ENCODE results near the gene DDX31.

The DDX31 gene

DNA sequence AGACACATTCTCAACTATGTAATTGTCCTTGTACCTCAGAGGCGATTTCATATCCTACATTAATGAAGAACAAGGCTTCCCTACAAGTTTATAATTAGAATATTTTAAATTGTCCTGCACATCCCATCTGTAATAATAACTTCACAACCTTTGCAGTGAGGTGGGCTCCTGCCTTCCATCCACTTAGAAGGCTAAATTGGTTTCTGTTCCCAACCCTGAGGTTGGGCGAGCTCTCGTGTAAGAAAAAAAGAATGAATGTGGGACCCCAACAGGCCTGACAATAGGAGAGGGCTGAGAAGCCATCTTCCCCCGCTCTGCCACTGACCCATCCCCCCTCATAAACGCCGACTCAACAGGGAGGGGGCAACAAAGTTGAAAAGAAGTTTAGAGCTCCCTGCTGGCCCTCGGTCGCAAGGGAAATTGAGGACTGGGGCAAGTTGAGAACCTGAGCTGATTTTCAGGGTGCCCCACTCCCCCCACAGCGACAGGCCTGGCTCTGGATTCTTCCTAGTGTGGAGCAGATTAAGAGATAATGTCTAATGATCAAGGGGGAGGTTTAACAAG lies 78.0 kb downstream of the DDX31 start:
- DNase-seq, result no peak

- no peak for DNase-seq
These were observed 78.5 kb downstream of the DDX31 start for GRCh38 chr9:132591244-132591643.

DNA sequence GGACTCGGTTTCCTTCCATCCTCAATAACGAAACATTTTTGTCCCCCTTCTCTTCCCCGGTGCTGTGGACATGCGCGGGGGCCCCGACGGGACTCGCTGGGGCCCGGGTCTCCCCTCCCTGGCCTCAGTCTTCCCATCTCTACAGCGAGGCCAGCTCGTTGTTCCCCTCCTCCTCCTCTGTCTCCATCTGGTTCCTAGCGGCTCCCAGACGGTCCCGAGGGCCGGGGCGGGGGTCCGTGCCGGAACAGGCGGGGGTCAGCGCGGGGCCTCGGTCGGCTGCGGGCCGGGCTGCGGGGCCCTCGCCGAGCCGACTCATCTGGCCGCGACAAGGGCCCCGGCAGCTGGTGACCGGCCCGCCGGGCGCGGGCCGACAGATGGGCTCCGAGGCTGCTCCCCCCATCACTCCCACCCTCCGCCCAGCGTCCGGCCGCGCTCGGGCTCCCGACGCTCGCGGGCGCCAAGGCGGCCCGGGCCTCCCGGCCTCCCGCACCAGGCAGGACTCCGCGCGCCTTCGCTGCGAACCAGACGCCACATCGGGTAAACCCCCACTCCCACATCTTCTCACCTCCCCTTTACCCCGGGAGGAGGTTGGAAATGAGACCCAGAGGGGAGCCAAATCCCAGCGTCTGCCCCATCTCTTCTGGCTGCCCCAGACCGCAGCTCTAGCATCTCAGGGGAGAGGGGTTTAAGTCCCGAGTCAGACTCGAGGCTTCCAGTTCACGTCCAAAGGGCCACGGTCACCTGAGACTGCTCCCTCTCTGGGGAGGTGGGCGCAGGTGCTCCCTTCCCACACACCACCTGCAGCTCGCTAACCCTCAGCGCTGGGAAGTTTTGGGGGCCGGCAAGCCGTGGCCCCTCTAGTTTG lies 79.2 kb downstream of the DDX31 start:
- DNase-seq, result no peak

DNA sequence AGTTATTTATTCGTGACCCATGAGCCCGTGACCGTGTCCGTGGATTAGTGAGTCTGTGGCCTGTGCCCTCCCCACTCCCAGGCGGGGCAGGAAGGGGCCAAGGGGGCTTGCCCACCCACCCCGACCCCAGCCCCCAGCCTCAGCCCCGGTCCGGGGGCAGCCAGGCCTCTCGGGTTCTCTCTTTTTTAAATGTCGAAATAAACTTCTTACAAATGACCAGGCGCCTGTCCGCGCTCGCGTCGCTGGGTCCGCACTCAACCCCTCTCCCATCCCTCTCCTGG lies 79.8 kb downstream of the DDX31 start:
- DNase-seq, result no peak

DNA sequence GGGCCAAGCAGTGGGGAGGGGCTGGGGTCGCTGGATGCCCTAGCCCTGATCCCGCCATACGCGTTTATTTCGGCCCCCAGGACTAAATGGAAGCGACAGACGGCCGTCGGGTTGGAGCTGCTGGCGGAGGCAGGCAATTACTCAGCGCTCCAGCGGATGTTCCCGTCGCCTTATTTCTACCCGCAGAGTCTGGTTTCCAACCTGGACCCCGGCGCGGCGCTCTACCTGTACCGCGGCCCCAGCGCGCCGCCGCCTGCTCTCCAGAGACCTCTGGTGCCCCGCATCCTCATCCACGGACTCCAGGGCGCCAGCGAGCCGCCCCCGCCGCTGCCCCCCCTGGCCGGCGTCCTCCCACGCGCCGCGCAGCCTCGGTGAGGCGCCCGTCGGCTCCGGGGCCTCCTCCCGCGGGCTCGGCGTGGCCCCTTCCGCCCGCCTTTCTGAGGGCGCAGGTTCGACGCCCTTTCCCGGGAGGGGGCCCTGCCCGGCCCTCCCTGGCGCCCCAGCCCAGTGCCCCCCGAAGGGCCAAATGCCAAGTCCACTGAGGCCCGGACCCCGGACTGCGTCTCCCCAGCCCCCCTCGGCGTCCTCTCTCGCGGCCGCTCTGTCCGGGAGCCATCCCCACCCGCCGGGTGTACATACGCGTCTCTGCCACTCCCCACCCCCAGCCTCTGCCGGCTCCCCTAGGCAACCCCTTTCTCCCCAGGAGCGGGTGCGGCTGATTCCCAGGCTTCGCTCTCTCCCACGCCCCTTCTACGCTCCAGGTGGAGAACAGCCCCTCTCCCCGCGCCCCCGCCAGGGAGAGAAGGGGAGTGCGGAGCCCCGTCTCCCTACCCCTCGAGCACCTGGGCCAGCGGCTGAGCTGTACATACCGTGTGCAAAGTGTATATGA lies 80.4 kb downstream of the DDX31 start:
- no peak for DNase-seq

GRCh38 chr9:132588501-132589147 lies 81.2 kb downstream of the DDX31 start:
- no peak for DNase-seq

GRCh38 chr9:132588098-132588497 lies 81.7 kb downstream of the DDX31 start:
- DNase-seq, result no peak

- DNase-seq, result no peak
These were observed 82.2 kb downstream of the DDX31 start for GRCh38 chr9:132587592-132587955.

GRCh38 chr9:132586830-132587591 lies 82.8 kb downstream of the DDX31 start:
- no peak for DNase-seq

- no peak for DNase-seq
These were observed 83.6 kb downstream of the DDX31 start for GRCh38 chr9:132585954-132586829.

DNA sequence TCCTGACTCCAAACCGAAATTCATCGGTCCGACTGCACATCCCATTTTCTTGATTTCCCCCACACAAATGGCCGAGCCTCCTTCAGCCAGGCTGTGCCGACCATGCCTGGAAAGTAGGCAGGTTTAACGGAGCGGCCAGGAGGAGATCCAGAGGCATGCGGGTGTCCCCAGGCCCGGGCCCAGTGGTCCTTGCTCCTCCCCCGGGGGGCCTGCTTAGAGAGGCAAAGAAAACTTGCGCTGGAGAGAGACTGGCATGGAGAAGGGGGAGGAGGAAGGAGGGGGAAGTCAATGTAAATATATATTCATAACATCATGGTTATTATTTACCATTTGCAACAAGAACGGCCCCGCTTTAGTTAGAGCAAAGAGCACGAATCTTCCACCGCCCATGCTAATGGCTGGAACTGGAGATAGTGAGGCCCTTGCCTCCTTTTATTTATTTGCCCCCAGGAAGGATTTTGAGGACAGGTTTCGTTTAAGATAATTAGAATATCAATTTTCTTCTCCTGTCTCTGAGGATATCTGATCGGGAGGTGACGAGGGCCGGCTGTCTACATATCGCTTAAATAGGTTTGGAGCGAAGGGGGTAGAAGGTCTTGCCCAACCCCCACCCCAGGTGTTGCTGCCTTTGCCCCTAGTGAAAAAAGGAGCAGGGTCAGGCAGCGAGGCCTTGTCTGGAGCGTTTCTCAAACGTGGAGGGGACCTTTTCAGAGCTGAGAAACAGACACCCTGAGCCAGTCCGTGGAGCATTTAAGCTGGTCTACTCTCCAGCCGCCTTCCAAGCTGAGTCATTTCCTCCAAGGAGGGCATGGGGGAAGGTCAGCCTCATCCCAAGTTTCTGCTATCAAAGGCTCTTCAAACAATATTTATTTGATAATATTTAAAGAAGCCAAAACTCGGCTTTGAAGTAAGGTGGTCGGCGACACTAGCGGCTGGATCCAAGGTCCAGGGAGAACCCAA lies 84.9 kb downstream of the DDX31 start:
- DNase-seq, result peak; percentile 80

DNA sequence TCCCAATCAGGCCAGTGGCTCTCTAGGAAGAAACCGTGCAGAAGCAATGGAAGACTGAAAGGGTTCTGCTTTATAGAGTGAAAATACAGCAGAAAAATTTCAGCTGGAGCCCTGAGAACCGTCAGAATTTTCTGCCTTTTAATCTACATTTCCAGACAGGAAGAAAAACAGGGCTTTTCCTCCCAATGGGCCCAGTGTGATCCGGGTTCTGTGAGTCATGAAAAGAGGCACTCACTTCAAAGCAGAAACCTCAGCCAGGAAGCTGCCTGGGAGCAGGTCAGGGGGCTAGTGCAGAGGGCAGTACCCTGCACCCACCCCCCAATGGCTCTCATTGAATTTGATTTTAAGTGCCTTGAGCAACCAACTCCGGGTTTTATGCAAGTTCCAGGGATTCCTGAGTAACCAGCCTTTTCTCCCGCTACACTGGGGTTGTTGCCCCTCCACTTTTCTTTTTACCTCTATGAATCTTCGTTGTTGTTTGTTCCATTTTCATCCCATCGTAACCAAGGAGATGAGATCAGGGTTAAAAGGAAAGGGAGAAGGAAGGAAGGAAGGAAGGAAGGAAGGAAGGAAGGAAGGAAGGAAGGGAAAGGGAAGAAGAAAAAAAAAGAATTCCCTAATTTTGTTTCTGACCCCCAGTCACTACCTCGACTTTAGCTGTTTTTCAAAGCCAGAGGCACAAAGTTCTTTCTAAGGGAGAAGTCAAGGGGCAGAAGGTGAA lies 86.0 kb downstream of the DDX31 start:
- DNase-seq, result no peak

DNA sequence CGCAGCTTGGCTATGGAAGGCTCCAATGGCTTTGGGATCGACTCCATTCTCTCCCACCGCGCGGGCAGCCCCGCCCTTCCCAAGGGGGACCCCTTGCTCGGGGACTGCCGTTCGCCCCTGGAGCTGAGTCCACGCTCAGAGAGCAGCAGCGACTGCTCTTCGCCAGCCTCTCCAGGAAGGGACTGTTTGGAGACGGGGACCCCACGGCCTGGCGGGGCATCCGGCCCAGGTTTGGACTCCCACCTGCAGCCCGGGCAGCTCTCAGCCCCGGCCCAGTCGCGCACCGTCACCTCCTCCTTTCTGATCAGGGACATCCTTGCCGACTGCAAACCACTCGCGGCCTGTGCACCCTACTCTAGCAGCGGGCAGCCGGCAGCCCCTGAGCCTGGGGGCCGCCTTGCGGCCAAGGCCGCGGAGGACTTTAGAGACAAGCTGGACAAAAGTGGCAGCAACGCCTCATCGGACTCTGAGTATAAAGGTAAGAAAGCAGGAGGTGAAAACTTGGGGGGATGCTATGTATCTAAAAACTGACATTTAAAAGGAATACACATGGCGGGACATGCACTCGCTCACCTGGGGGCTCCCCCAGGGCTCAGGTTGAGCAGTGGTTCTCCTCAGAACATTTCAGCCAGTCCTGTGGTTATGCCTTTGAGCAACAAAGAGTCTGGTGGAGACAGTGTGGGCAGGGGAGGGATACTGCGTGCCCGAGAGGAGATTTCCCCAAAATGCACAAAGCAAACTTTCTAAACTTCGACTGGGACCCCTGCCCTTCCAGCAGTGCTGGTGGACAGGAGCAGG lies 86.8 kb downstream of the DDX31 start:
- DNase-seq, result no peak

DNA sequence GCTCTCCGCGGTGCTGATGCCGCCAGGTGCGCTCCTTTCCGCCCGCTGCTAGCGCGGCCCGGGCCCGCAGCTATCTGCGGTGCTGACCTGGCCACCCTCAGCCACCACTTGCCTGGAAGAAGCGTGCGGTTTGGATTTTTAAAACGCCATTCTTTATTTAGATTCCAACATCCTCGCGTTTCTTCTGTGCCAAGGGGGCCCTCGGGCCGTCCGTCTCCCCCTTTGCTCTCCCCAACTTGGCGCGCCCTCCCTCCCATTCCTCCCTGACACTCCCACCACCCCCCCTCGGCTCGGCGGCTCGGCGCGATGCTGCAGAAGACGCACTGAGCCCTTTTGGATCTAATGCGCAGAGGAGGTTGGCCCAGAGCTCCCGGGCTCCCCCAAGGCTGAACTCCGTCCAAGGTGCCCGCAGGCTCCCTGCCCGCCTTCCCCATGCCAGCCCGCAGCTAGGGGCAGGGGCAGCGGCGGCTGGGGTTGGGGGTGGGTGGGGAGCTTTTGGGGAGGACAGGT lies 87.5 kb downstream of the DDX31 start, which contains the start of gene BARHL1:
BARHL1 (plus strand) TSS at position 331 of the 510 bp plus-strand sequence. CDS start 192 bp downstream, outside the sequence.
- no peak for DNase-seq

- no peak for DNase-seq
These were observed 90.4 kb downstream of the DDX31 start for GRCh38 chr9:132579427-132579798.

GRCh38 chr9:132578367-132578932 lies 91.3 kb downstream of the DDX31 start:
- DNase-seq, result no peak

- no peak for DNase-seq
These were observed 92.7 kb downstream of the DDX31 start for GRCh38 chr9:132577119-132577518.

GRCh38 chr9:132575811-132576210 lies 94.0 kb downstream of the DDX31 start:
- DNase-seq, result no peak
